Activated T-helper 9 cell treated with anti-CD3 and anti-CD28 coated beads, Interleukin-2, amount 50 U/mL, for 16 hours (primary cell): Measurements from ENCODE around the gene ATP8B1.

Experiments used
- DNase-seq: peaks from one replicate; pipeline ENCODE4 v3.0.0-alpha.2; 2020; ENCODE audit warnings: low read depth

Gene ATP8B1

GRCh38 chr18:57618910-57619309 is 184.2 kb downstream of the ATP8B1 start:
- DNase-seq, result no peak

GRCh38 chr18:57603871-57604270 is 199.2 kb downstream of the ATP8B1 start:
- no peak for DNase-seq
